Adipocyte (in vitro differentiated cells): ENCODE data around the gene SEMA4G.

Experiments used
- DNase-seq: peaks from one replicate; pipeline ENCODE4 v3.0.0-alpha.2; 2015; ENCODE audit warnings: low read depth
- H3K27me3 ChIP-seq: replicated peaks from 2 replicates; pipeline ENCODE4 v1.7.0; 2013; ENCODE audit warnings: mild to moderate bottlenecking, low read length, moderate library complexity; ENCODE audit not compliant: control insufficient read depth, insufficient read depth
- H3K36me3 ChIP-seq: 2 replicates; pipeline ENCODE4 v1.7.0; 2013; ENCODE audit warnings: low read length, mild to moderate bottlenecking, moderate library complexity; ENCODE audit not compliant: control insufficient read depth, insufficient read depth, severe bottlenecking
- H3K4me1 ChIP-seq: 2 replicates; pipeline ENCODE4 v1.7.0; 2013; ENCODE audit warnings: mild to moderate bottlenecking, low read length, moderate library complexity; ENCODE audit not compliant: control insufficient read depth, insufficient read depth
- H3K4me3 ChIP-seq: 2 replicates; pipeline ENCODE4 v1.7.0; 2013; ENCODE audit warnings: mild to moderate bottlenecking, low read length, moderate library complexity
- H3K9ac ChIP-seq: 2 replicates; pipeline ENCODE4 v1.7.0; 2013; ENCODE audit warnings: mild to moderate bottlenecking, low read length, moderate library complexity
- H3K9me3 ChIP-seq: 2 replicates; pipeline ENCODE4 v1.7.0; 2013; ENCODE audit warnings: mild to moderate bottlenecking, low read length, moderate library complexity; ENCODE audit not compliant: control insufficient read depth

The SEMA4G gene

GRCh38 chr10:100993986-100994708 is 24.8 kb downstream of the SEMA4G start:
- peaks cover 34% of the 10 kb centered on the region for H3K36me3 ChIP-seq
- no peak overlapping the region for H3K4me3 ChIP-seq
- no peaks in the 10 kb centered on the region for H3K27me3 ChIP-seq
- peaks cover 17% of the 10 kb centered on the region for H3K4me1 ChIP-seq
- no peaks in the 10 kb centered on the region for H3K9me3 ChIP-seq
- DNase-seq, result peak; percentile 75
- no peak overlapping the region for H3K9ac ChIP-seq

- H3K4me3 ChIP-seq, result no peak overlapping the region
- no peak overlapping the region for H3K9ac ChIP-seq
- no peak for DNase-seq
- H3K27me3 ChIP-seq, result no peaks in the 10 kb centered on the region
- H3K36me3 ChIP-seq, result peaks cover 27% of the 10 kb centered on the region
- no peaks in the 10 kb centered on the region for H3K9me3 ChIP-seq
- H3K4me1 ChIP-seq, result peaks cover 14% of the 10 kb centered on the region
These were observed 25.9 kb downstream of the SEMA4G start for GRCh38 chr10:100995181-100995580.

- H3K9me3 ChIP-seq, result no peaks in the 10 kb centered on the region
- peak; percentile 48 for DNase-seq
These were observed 27.5 kb downstream of the SEMA4G start for GRCh38 chr10:100996678-100997359.

GRCh38 chr10:100997360-100998182 is 28.3 kb downstream of the SEMA4G start:
- peak; percentile 90 for DNase-seq
- H3K9ac ChIP-seq, result peak overlapping the region; percentile 90
- H3K27me3 ChIP-seq, result no peaks in the 10 kb centered on the region
- H3K4me1 ChIP-seq, result peaks cover 34% of the 10 kb centered on the region
- peak overlapping the region; percentile 75 for H3K4me3 ChIP-seq
- peaks cover 17% of the 10 kb centered on the region for H3K36me3 ChIP-seq
- H3K9me3 ChIP-seq, result no peaks in the 10 kb centered on the region

More at GRCh38 chr10:100996678-100997359, 27.5 kb downstream of the SEMA4G start:
- Histone ChIP-seq H3K4me1 (peaks cover 26% of the 10 kb centered on the region), H3K9ac (peak overlapping the region; percentile 90), H3K27me3 (no peaks in the 10 kb centered on the region), H3K4me3 (peak overlapping the region; percentile 75), H3K36me3 (peaks cover 13% of the 10 kb centered on the region)

- peaks cover 19% of the 10 kb centered on the region for H3K36me3 ChIP-seq
- H3K27me3 ChIP-seq, result no peaks in the 10 kb centered on the region
- peak overlapping the region; percentile 75 for H3K4me3 ChIP-seq
- H3K9ac ChIP-seq, result peak overlapping the region; percentile 90
- peaks cover 38% of the 10 kb centered on the region for H3K4me1 ChIP-seq
- DNase-seq, result peak; percentile 88
- no peaks in the 10 kb centered on the region for H3K9me3 ChIP-seq
These were observed 29.1 kb downstream of the SEMA4G start for GRCh38 chr10:100998183-100998990.

GRCh38 chr10:100998991-100999741 is 29.9 kb downstream of the SEMA4G start:
- Histone ChIP-seq H3K27me3 (no peaks in the 10 kb centered on the region), H3K4me1 (peaks cover 46% of the 10 kb centered on the region), H3K36me3 (peaks cover 19% of the 10 kb centered on the region), H3K9me3 (no peaks in the 10 kb centered on the region), H3K9ac (peak overlapping the region; percentile 90), H3K4me3 (peak overlapping the region; percentile 75)
- peak; percentile 93 for DNase-seq

GRCh38 chr10:100999742-101000126 is 30.4 kb downstream of the SEMA4G start, which contains the start of gene LZTS2:
TSS of gene LZTS2 (plus strand) at chr10:100999808. CDS start at chr10:101002539, 2,731 bp downstream.
- H3K4me3 ChIP-seq, result peak within 1 kb of the TSS; percentile 97
- peaks cover 25% of the 10 kb centered on the region for H3K36me3 ChIP-seq
- no peak for DNase-seq
- H3K27me3 ChIP-seq, result no peaks in the 10 kb centered on the region
- H3K9ac ChIP-seq, result peak within 1 kb of the TSS; percentile 90
- no peaks in the 10 kb centered on the region for H3K9me3 ChIP-seq
- H3K4me1 ChIP-seq, result peaks cover 50% of the 10 kb centered on the region

- peaks cover 50% of the 10 kb centered on the region for H3K4me1 ChIP-seq
- peaks cover 31% of the 10 kb centered on the region for H3K36me3 ChIP-seq
- H3K4me3 ChIP-seq, result peak overlapping the region; percentile 97
- no peaks in the 10 kb centered on the region for H3K9me3 ChIP-seq
- H3K27me3 ChIP-seq, result no peaks in the 10 kb centered on the region
- DNase-seq, result peak; percentile 67
- H3K9ac ChIP-seq, result peak overlapping the region; percentile 90
These were observed 31.0 kb downstream of the SEMA4G start for GRCh38 chr10:101000127-101000914.

GRCh38 chr10:101000915-101001658 is 31.8 kb downstream of the SEMA4G start:
- H3K27me3 ChIP-seq, result no peaks in the 10 kb centered on the region
- H3K4me3 ChIP-seq, result peak overlapping the region; percentile 97
- peaks cover 38% of the 10 kb centered on the region for H3K36me3 ChIP-seq
- H3K9me3 ChIP-seq, result no peaks in the 10 kb centered on the region
- H3K9ac ChIP-seq, result peak overlapping the region; percentile 90
- peak; percentile 95 for DNase-seq
- H3K4me1 ChIP-seq, result peaks cover 50% of the 10 kb centered on the region
